GM12872 (cell line): ENCODE measurements around the gene PDHX.

ENCODE experiments used
- TF ChIP-seq, protein P1 (sequence below): IDR thresholded peaks from 3 replicates; pipeline ENCODE4 v1.5.1; 2011; ENCODE audit warnings: low read depth, mild to moderate bottlenecking, low read length, moderate library complexity; ENCODE audit not compliant: insufficient read depth

Gene PDHX

DNA sequence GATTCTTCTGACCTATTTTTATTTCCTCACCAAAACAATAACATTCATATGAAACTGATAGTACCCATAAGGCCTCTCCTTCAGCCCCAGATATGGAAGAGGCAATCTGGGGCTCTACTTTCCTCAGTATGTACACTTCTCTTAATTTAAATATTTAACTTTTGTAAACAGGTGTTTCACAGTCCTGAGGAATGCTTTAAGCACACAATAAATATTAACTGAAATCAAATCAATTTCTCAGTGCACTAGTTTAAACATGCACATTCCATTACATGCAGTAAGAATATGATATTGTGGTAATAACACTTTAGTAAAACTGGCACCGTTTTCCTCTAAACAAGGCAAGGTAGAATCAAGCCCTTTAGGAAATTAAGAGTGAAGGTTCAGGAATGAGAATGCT lies 29.2 kb upstream of the PDHX start:
- TF ChIP-seq, protein P1, sequence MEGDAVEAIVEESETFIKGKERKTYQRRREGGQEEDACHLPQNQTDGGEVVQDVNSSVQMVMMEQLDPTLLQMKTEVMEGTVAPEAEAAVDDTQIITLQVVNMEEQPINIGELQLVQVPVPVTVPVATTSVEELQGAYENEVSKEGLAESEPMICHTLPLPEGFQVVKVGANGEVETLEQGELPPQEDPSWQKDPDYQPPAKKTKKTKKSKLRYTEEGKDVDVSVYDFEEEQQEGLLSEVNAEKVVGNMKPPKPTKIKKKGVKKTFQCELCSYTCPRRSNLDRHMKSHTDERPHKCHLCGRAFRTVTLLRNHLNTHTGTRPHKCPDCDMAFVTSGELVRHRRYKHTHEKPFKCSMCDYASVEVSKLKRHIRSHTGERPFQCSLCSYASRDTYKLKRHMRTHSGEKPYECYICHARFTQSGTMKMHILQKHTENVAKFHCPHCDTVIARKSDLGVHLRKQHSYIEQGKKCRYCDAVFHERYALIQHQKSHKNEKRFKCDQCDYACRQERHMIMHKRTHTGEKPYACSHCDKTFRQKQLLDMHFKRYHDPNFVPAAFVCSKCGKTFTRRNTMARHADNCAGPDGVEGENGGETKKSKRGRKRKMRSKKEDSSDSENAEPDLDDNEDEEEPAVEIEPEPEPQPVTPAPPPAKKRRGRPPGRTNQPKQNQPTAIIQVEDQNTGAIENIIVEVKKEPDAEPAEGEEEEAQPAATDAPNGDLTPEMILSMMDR, result no peak

DNA sequence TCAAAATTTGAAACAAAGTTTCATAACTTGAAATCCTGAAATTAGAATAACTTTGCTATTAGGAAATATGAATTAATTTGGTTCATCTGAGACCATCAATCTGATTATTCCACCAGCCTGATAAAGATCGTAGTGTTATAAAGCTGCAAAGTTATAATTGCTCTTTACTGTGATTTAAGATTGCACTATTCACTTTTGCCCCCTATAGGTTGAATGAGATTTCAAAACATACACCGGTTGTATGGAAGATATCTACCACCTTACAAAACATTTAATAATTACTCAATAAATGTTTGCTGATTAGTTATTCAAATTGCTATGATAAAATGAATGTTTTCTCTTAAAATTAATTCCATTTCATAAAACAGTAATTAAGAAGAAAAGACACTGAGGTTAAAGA lies 26.3 kb upstream of the PDHX start:
- TF ChIP-seq, protein P1, result peak; percentile 17; the same call in 1 of the 3 replicates

GRCh38 chr11:34890812-34891211 lies 25.6 kb upstream of the PDHX start:
- TF ChIP-seq, protein P1, result peak; percentile 35; the same call in 1 of the 3 replicates

- TF ChIP-seq, protein P1, result no peak
Measured at GRCh38 chr11:34891611-34892010, 24.8 kb upstream of the PDHX start.

GRCh38 chr11:34893416-34893815 lies 23.0 kb upstream of the PDHX start:
- TF ChIP-seq, protein P1, result no peak

DNA sequence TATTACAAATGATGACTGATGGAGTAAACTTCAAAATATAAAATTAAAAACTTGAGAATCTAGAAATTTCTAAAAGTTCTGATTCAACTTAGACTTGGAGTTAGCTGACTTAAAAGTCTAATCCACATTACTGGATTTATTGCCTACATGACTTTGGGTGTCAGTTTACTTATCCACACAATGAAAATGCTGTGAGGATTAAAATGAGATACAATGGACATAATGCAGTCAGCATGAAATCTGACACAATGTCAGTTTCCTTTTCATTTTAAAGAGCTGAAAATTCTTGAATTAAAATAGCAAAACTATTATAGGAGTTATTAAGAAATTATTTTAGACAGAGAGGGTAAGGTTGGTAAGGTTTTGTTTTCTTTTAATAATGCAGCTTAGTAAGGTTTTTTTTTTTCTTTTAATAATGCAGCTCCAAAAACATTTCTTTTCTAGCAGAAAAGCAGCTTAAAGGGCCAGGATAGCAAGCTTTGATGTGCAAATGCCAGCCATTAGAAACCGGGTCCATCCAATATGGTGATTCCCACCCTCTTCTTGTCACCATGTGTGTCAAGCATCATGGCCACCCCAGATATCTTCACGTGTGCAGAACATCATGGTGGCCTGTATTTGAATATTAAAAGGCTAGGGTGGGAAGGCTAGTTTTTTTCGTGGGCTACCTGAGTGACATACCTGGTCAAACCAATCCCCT lies 19.1 kb upstream of the PDHX start:
- TF ChIP-seq, protein P1, result no peak

DNA sequence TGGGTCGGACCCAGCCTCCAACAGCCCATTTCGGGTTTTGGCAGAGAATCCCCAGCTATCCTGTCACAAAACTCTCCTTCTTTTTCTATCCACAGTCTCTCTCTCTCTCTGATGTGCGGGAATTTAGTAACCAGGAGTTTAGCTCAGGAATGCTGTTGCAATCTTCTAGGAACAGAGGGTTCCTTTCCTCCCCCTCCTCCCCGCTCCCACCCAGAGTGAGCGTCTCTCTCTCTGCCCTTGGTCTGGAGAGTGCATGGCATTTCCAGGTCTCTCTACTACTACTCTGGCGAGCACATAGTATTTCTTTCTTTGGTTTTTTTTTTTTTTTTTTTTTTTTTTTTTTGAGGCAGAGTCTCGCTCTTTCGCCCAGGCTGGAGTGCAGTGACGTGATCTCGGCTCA lies 17.9 kb upstream of the PDHX start:
- TF ChIP-seq, protein P1, result no peak
